ENCODE data around the gene WIPF2.

DNA sequence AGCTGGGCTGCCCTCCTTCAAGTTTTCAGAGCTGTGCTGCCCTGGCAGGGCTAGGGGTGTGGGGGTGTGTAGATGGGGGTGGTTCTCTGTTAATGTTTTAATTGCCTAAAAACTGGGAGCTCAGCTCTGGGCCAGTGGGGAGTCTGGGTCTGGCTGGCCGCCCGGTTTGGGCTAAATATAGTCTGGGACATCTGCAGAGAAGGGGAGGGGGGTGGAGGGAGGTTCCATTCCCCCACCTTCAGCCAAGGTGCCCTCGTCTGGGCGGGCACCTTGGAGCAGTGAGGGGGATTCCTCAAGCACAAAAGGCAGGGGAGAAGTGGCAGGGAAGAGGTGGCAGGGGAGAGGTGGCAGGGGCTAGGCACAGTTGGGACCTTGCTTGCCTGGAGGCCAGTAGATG lies 102.9 kb downstream of the WIPF2 start:
- TF ChIP-seq, protein P1, sequence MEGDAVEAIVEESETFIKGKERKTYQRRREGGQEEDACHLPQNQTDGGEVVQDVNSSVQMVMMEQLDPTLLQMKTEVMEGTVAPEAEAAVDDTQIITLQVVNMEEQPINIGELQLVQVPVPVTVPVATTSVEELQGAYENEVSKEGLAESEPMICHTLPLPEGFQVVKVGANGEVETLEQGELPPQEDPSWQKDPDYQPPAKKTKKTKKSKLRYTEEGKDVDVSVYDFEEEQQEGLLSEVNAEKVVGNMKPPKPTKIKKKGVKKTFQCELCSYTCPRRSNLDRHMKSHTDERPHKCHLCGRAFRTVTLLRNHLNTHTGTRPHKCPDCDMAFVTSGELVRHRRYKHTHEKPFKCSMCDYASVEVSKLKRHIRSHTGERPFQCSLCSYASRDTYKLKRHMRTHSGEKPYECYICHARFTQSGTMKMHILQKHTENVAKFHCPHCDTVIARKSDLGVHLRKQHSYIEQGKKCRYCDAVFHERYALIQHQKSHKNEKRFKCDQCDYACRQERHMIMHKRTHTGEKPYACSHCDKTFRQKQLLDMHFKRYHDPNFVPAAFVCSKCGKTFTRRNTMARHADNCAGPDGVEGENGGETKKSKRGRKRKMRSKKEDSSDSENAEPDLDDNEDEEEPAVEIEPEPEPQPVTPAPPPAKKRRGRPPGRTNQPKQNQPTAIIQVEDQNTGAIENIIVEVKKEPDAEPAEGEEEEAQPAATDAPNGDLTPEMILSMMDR (IDR thresholded peaks at IDR 0.05): no peak
- no peak for TF ChIP-seq POLR2A (IDR thresholded peaks at IDR 0.05)
- no peak for TF ChIP-seq POLR2AphosphoS5 (IDR thresholded peaks at IDR 0.05)
